Caco-2 (cell line): ENCODE results near the gene BABAM2. TPM values are rescaled to one million over a fixed set of nuclear protein-coding genes. Genes with fewer than 3 reads are reported as not detected.
A peak's percentile ranks its signal among the peaks of the same experiment; 100 is the strongest.

Experiments
- BruUV-seq: library from RNA; stranded (reverse); fragments of 400-500 nt; replicated peaks from 2 replicates; lab custom pipeline; 2021; lab: Mats Ljungman, UMichigan
- CTCF ChIA-PET: fragments of 300-600 bp; sonication (Branson Sonifier 250); formaldehyde crosslinking; loops from one replicate; lab custom pipeline; 2022; ENCODE audit warnings: antibody characterized with exemption; lab: Charles Lee
- POLR2A ChIA-PET: fragments of 300-600 bp; sonication (Branson Sonifier 250); formaldehyde crosslinking; loops from one replicate; lab custom pipeline; 2022; ENCODE audit warnings: antibody characterized with exemption; lab: Charles Lee
- DNase-seq, 2 experiments: peaks; one replicate each; pipeline versions ENCODE4 v3.0.0 to v3.0.0-alpha.2; 2020 to 2022
- H3K27me3 ChIP-seq: replicated peaks from 2 replicates; pipeline ENCODE4 v1.6.0; 2011; ENCODE audit warnings: low read length; ENCODE audit not compliant: control insufficient read depth, insufficient read depth
- H3K36me3 ChIP-seq: 2 replicates; pipeline ENCODE4 v1.5.1; 2011; ENCODE audit warnings: low read length; ENCODE audit not compliant: control insufficient read depth, insufficient read depth
- H3K4me1 ChIP-seq: fragments of 250-450 bp; sonication (Bioruptor Pico); 2 replicates; pipeline ENCODE4 v1.5.1; 2020; ENCODE audit warnings: mild to moderate bottlenecking
- H3K4me3 ChIP-seq: 2 replicates; pipeline ENCODE4 v1.5.1; 2011; ENCODE audit warnings: low read depth, mild to moderate bottlenecking, control low read depth, low read length
- H3K9me3 ChIP-seq: fragments of 250-450 bp; sonication (Bioruptor Pico); 2 replicates; pipeline ENCODE4 v1.5.1; 2020; ENCODE audit warnings: mild to moderate bottlenecking, moderate library complexity
- H3K27ac Mint-ChIP-seq: one replicate; pipeline ENCODE4 v1.8.0; 2022; ENCODE audit warnings: mixed read lengths; ENCODE audit not compliant: unreplicated experiment
- H3K27me3 Mint-ChIP-seq: one replicate; pipeline ENCODE4 v1.8.0; 2022; ENCODE audit warnings: mixed read lengths; ENCODE audit not compliant: insufficient read depth, unreplicated experiment
- H3K36me3 Mint-ChIP-seq: one replicate; pipeline ENCODE4 v1.8.0; 2022; ENCODE audit warnings: mild to moderate bottlenecking, mixed read lengths; ENCODE audit not compliant: insufficient read depth, unreplicated experiment
- H3K4me1 Mint-ChIP-seq: one replicate; pipeline ENCODE4 v1.8.0; 2022; ENCODE audit warnings: low read depth, mixed read lengths; ENCODE audit not compliant: unreplicated experiment
- H3K4me3 Mint-ChIP-seq: one replicate; pipeline ENCODE4 v1.8.0; 2022; ENCODE audit warnings: mild to moderate bottlenecking, moderate library complexity, mixed read lengths; ENCODE audit not compliant: unreplicated experiment
- H3K9me3 Mint-ChIP-seq: one replicate; pipeline ENCODE4 v1.8.0; 2022; ENCODE audit warnings: mixed read lengths; ENCODE audit not compliant: unreplicated experiment
- CTCF ChIP-seq, 2 experiments: fragments of 200-600 bp in 1 of 2; IDR thresholded peaks; 1 replicate in 1 of 2; 2 replicates in 1 of 2; pipeline versions ENCODE4 v1.5.1 to v1.8.0; 2011 to 2022; ENCODE audit warnings: antibody characterized with exemption in 1 of 2, control low read depth in 1 of 2, inconsistent platforms in 1 of 2, low read depth in 1 of 2, low read length in 1 of 2, mild to moderate bottlenecking in 1 of 2, moderate library complexity in 1 of 2; ENCODE audit not compliant: insufficient read depth in 1 of 2, severe bottlenecking in 1 of 2, unreplicated experiment in 1 of 2
- intact Hi-C: fragments of 100-400 bp; cut with micrococcal nuclease; formaldehyde crosslinking; loops from one replicate; pipeline ENCODE4 v1.10.0; 2022; ENCODE audit not compliant: unreplicated experiment
- total RNA-seq: library from RNA; stranded (reverse); gene quantifications from 2 replicates; pipeline ENCODE4 v1.2.3, GENCODE V29; 2022

Gene BABAM2
- total RNA-seq, 1 experiment from 2014 or later, result 57.3 TPM

GRCh38 chr2:28267282-28267681 is 376.8 kb downstream of the BABAM2 start:
- intact Hi-C loops, result loop anchor here (10.0 kb wide), 1 partner anchor 278 kb away; no protein-coding TSS in a partner anchor
- Mint-ChIP-seq H3K36me3 (peaks cover 21% of the 10 kb centered on the region), H3K4me3 (peak overlapping the region; percentile 13), H3K27ac (peak overlapping the region; percentile 94), H3K27me3 (no peaks in the 10 kb centered on the region), H3K4me1 (peaks cover 56% of the 10 kb centered on the region), H3K9me3 (no peaks in the 10 kb centered on the region)
- H3K9me3 ChIP-seq, result no peaks in the 10 kb centered on the region
- no peaks in the 10 kb centered on the region for H3K27me3 ChIP-seq
- DNase-seq, result no peak
- POLR2A ChIA-PET, result no interaction called here
- TF ChIP-seq CTCF (IDR thresholded peaks at IDR 0.05; ENCODE audit: insufficient read depth in 1 of 2, low read depth in 1 of 2, low read length in 1 of 2, severe bottlenecking in 1 of 2, unreplicated experiment in 1 of 2), result no peak
- BruUV-seq, result no TSS peak
- CTCF ChIA-PET, result no interaction called here
- H3K36me3 ChIP-seq, result 0 out of 2 replicates have a peak, but pooled peaks cover 3% of the 10 kb centered on the region
- no peak overlapping the region for H3K4me3 ChIP-seq
- H3K4me1 ChIP-seq, result peaks cover 53% of the 10 kb centered on the region

- Mint-ChIP-seq H3K4me3 (peak overlapping the region; percentile 72), H3K4me1 (peaks cover 56% of the 10 kb centered on the region), H3K27me3 (no peaks in the 10 kb centered on the region), H3K9me3 (no peaks in the 10 kb centered on the region), H3K27ac (peak overlapping the region; percentile 94), H3K36me3 (peaks cover 20% of the 10 kb centered on the region)
- H3K36me3 ChIP-seq, result 0 out of 2 replicates have a peak, but pooled peaks cover 3% of the 10 kb centered on the region
- peak; percentile 55 to 76 for DNase-seq
- no TSS peak for BruUV-seq
- POLR2A ChIA-PET, result interaction anchor here (1.8 to 2.0 kb wide), 2 partner anchors 9 to 516 kb away, joined by 13 to 17 read pairs; no protein-coding TSS in a partner anchor
- H3K4me3 ChIP-seq, result no peak overlapping the region
- intact Hi-C loops, result loop anchor here (2.0 to 10.0 kb wide), 6 partner anchors 96 to 516 kb away; no protein-coding TSS in a partner anchor
- no peak for TF ChIP-seq CTCF (IDR thresholded peaks at IDR 0.05; ENCODE audit: insufficient read depth in 1 of 2, low read depth in 1 of 2, low read length in 1 of 2, severe bottlenecking in 1 of 2, unreplicated experiment in 1 of 2)
- no peaks in the 10 kb centered on the region for H3K9me3 ChIP-seq
- CTCF ChIA-PET, result interaction anchor here (1.5 kb wide), 1 partner anchor 9 kb away, joined by 5 read pairs; no protein-coding TSS in a partner anchor
- no peaks in the 10 kb centered on the region for H3K27me3 ChIP-seq
- peaks cover 54% of the 10 kb centered on the region for H3K4me1 ChIP-seq
Measured at GRCh38 chr2:28268386-28268785, 377.9 kb downstream of the BABAM2 start.

- H3K4me1 Mint-ChIP-seq, result peaks cover 60% of the 10 kb centered on the region
- POLR2A ChIA-PET, result interaction anchor here (0.5 to 2.0 kb wide), 9 partner anchors 8 to 517 kb away, joined by 3 to 21 read pairs (median 8); partner anchors contain the start of genes BABAM2, FOSL2 and RBKS
- H3K4me1 ChIP-seq, result peaks cover 59% of the 10 kb centered on the region
Measured at GRCh38 chr2:28269019-28269784, 378.7 kb downstream of the BABAM2 start.

More at GRCh38 chr2:28269019-28269784, 378.7 kb downstream of the BABAM2 start:
- Mint-ChIP-seq H3K4me3 (peak overlapping the region; percentile 72), H3K9me3 (no peaks in the 10 kb centered on the region), H3K27ac (peak overlapping the region; percentile 94), H3K36me3 (peaks cover 24% of the 10 kb centered on the region), H3K27me3 (no peaks in the 10 kb centered on the region)
- DNase-seq, result peak; percentile 89 to 95
- H3K9me3 ChIP-seq, result no peaks in the 10 kb centered on the region
- TF ChIP-seq CTCF (IDR thresholded peaks at IDR 0.05; ENCODE audit: insufficient read depth in 1 of 2, low read depth in 1 of 2, low read length in 1 of 2, severe bottlenecking in 1 of 2, unreplicated experiment in 1 of 2), result no peak
- H3K27me3 ChIP-seq, result no peaks in the 10 kb centered on the region
- no peak overlapping the region for H3K4me3 ChIP-seq
- H3K36me3 ChIP-seq, result 0 out of 2 replicates have a peak, but pooled peaks cover 3% of the 10 kb centered on the region
- intact Hi-C loops, result loop anchor here (1.0 to 10.0 kb wide), 10 partner anchors 8 to 516 kb away; no protein-coding TSS in a partner anchor
- BruUV-seq, result TSS peak; percentile 30
- CTCF ChIA-PET, result interaction anchor here (0.6 to 1.9 kb wide), 6 partner anchors 9 to 586 kb away, joined by 3 to 6 read pairs (median 5); no protein-coding TSS in a partner anchor
